ENCODE measurements around the gene NFKBIB. TPM values are rescaled to one million over a fixed set of nuclear protein-coding genes. Genes with fewer than 3 reads are reported as not detected.

Gene NFKBIB
- polyA plus RNA-seq, 1 of the 3 experiments (the other 2 are of a cell fraction) = 31.8 TPM

GRCh38 chr19:38878575-38879399 lies 21.0 kb upstream of the NFKBIB start:
- no peak overlapping the region for H3K4me2 ChIP-seq
- H3K9ac ChIP-seq = no peak overlapping the region

More at GRCh38 chr19:38878575-38879399, 21.0 kb upstream of the NFKBIB start:
- Histone ChIP-seq H3F3A (replicated peaks; ENCODE audit: insufficient read depth) (no peaks in the 10 kb centered on the region), H3K27me3 (ENCODE audit: insufficient read depth) (no peaks in the 10 kb centered on the region), H3K27ac (ENCODE audit: low read depth in 2 of 2, low read length in 1 of 2) (peak overlapping the region in 1 of 2 experiments; percentile 63; a peak in 1 of 4 replicates), H3K36me3 (replicated peaks in 1 of 2; ENCODE audit: control insufficient read depth in 1 of 2, insufficient read depth in 2 of 2, low read length in 1 of 2) (no peaks in the 10 kb centered on the region), H2AFZ (ENCODE audit: low read depth) (no peak overlapping the region), H3K9me3 (no peaks in the 10 kb centered on the region), H3K4me1 (ENCODE audit: control insufficient read depth in 1 of 2, insufficient read depth in 2 of 2, low read depth in 1 of 2, low read length in 1 of 2) (peaks cover 0 to 14% of the 10 kb centered on the region in 2 experiments; a peak in 1 of 4 replicates), H3K4me3 (ENCODE audit: low read depth in 2 of 2, low read length in 1 of 2) (no peak overlapping the region), H3K79me2 (ENCODE audit: insufficient read depth) (no peaks in the 10 kb centered on the region), H4K20me1 (ENCODE audit: insufficient read depth) (no peaks in the 10 kb centered on the region), H3K9me2 (no peaks in the 10 kb centered on the region)
- 63% methylated on average over 5 of the region's 16 CpGs for WGBS (ENCODE audit: low lambda C conversion rate)
- CTCF ChIA-PET = interaction anchor here (0.8 to 5.5 kb wide), 4 partner anchors 8 to 12 kb away, joined by 3 to 39 read pairs (median 6); no protein-coding TSS in a partner anchor
- DNase-seq = peak; percentile 20
- POLR2A ChIA-PET = interaction anchor here (0.9 to 2.4 kb wide), 3 partner anchors 15 to 43 kb away, joined by 3 to 8 read pairs (median 3); no protein-coding TSS in a partner anchor
- TF ChIP-seq PBX3 (IDR thresholded peaks at IDR 0.05) (no peak), ZBTB33 (IDR thresholded peaks at IDR 0.05; ENCODE audit: borderline replicate concordance, low read depth) (no peak), SIN3A (IDR thresholded peaks at IDR 0.05; ENCODE audit: borderline replicate concordance, low read depth, low read length) (no peak), FOXJ3 (CRISPR knock-in tag; IDR thresholded peaks at IDR 0.05) (no peak), TCF12 (IDR thresholded peaks at IDR 0.05) (no peak), GATA2 (CRISPR knock-in tag; IDR thresholded peaks at IDR 0.05) (no peak), YY1 (IDR thresholded peaks at IDR 0.05; ENCODE audit: low read depth) (no peak), ELF1 (IDR thresholded peaks at IDR 0.05) (no peak), TAF1 (IDR thresholded peaks at IDR 0.05; ENCODE audit: borderline replicate concordance, low read depth, low read length) (no peak), NFIC (IDR thresholded peaks at IDR 0.05; ENCODE audit: borderline replicate concordance) (no peak), EP300 (IDR thresholded peaks at IDR 0.05; ENCODE audit: borderline replicate concordance in 1 of 2, low read depth in 1 of 2, low read length in 1 of 2) (no peak), RCOR1 (IDR thresholded peaks at IDR 0.05; ENCODE audit: low read length) (no peak), FOXM1 (IDR thresholded peaks at IDR 0.05; ENCODE audit: low read depth) (no peak), TEAD4 (IDR thresholded peaks at IDR 0.05; ENCODE audit: borderline replicate concordance, insufficient read depth) (no peak), IRF3 (IDR thresholded peaks at IDR 0.05; ENCODE audit: low read depth, low read length) (no peak)
